Measurements from ENCODE around the gene RNF112. TPM values are rescaled to one million over a fixed set of nuclear protein-coding genes. Genes with fewer than 3 reads are reported as not detected.

The RNF112 gene
- total and polyA plus RNA-seq, 2 of the 13 experiments (the other 11 are each of a cell fraction or from before 2014, with no cell fraction given) = 0.05 TPM; not detected in 1

- TF ChIP-seq HMGA1 (CRISPR knock-in tag; conservative IDR thresholded peaks at IDR 0.05) = no peak
- peak; percentile 5; the same call in 1 of the 2 replicates for TF ChIP-seq FOXO1 (CRISPR knock-in tag; IDR thresholded peaks at IDR 0.05)
- no peak for TF ChIP-seq ZNF18 (CRISPR knock-in tag; IDR thresholded peaks at IDR 0.05; ENCODE audit: insufficient replicate concordance)
- peak; percentile 59 for TF ChIP-seq RXRA (CRISPR knock-in tag; IDR thresholded peaks at IDR 0.05)
- TF ChIP-seq MZF1 (CRISPR knock-in tag; IDR thresholded peaks at IDR 0.05; ENCODE audit: borderline replicate concordance) = no peak
- TF ChIP-seq ZNF646 (CRISPR knock-in tag; IDR thresholded peaks at IDR 0.05) = no peak
- no peak for TF ChIP-seq CERS6 (CRISPR knock-in tag; IDR thresholded peaks at IDR 0.05)
- no peak for TF ChIP-seq ZMYM3 (CRISPR knock-in tag; IDR thresholded peaks at IDR 0.05)
- 0 out of 2 replicates have a peak, but pooled peaks have one; percentile 28 for TF ChIP-seq ZNF616 (CRISPR knock-in tag; IDR thresholded peaks at IDR 0.05; ENCODE audit: low read depth)
- peak; percentile 91; the same call in 1 of the 2 replicates for TF ChIP-seq ZNF230 (CRISPR knock-in tag; IDR thresholded peaks at IDR 0.05)
- no peak for TF ChIP-seq ZNF768 (CRISPR knock-in tag; IDR thresholded peaks at IDR 0.05)
- no peak for TF ChIP-seq MLLT10 (CRISPR knock-in tag; IDR thresholded peaks at IDR 0.05)
- TF ChIP-seq SNRNP70 (IDR thresholded peaks at IDR 0.05; ENCODE audit: low read depth, low read length) = no peak
- TF ChIP-seq ZNF180 (CRISPR knock-in tag; IDR thresholded peaks at IDR 0.05; ENCODE audit: borderline replicate concordance, low read depth) = no peak
- TF ChIP-seq ZNF251 (CRISPR knock-in tag; IDR thresholded peaks at IDR 0.05) = no peak
- no peak; the same call in 1 of the 2 replicates for TF ChIP-seq MEIS2 (CRISPR knock-in tag; IDR thresholded peaks at IDR 0.05)
Observed at GRCh38 chr17:19377602-19378415, 33.2 kb upstream of the RNF112 start (continued).

Measured in HepG2 (cell line).